Keratinocyte (primary cell): Measurements from ENCODE around the gene PLXNB1. TPM values are rescaled to one million over a fixed set of nuclear protein-coding genes. Genes with fewer than 3 reads are reported as not detected.

Experiments used
- DNase-seq: peaks from one replicate; pipeline ENCODE4 v3.0.0-alpha.2; 2011; ENCODE audit warnings: low read depth, missing footprints, low spot score
- FAIRE-seq: peaks from 2 replicates; lab custom pipeline; 2011; peaks lifted over from hg19 to GRCh38; lab: Jason Lieb, UNC
- H2AFZ ChIP-seq: 2 replicates; pipeline ENCODE4 v1.6.0; 2012; ENCODE audit warnings: low read length, control low read depth, inconsistent platforms; ENCODE audit not compliant: control insufficient read depth
- H3K27ac ChIP-seq: 2 replicates; pipeline ENCODE4 v1.5.1; 2011; ENCODE audit warnings: low read length; ENCODE audit not compliant: control insufficient read depth, insufficient read depth
- H3K27me3 ChIP-seq: 3 replicates; pipeline ENCODE4 v1.6.0; 2011; ENCODE audit warnings: low read length; ENCODE audit not compliant: control insufficient read depth, insufficient read depth; ENCODE audit errors: extremely low read depth
- H3K36me3 ChIP-seq, 2 experiments: 2 replicates in 1 of 2; 3 replicates in 1 of 2; pipeline ENCODE4 v1.5.1; 2011; ENCODE audit warnings: low read length in 2 of 2, mild to moderate bottlenecking in 1 of 2; ENCODE audit not compliant: control insufficient read depth in 2 of 2, insufficient read depth in 2 of 2; ENCODE audit errors: extremely low read depth in 1 of 2
- H3K4me1 ChIP-seq: 3 replicates; pipeline ENCODE4 v1.5.1; 2011; ENCODE audit warnings: low read length; ENCODE audit not compliant: control insufficient read depth, insufficient read depth; ENCODE audit errors: extremely low read depth
- H3K4me2 ChIP-seq: 3 replicates; pipeline ENCODE4 v1.6.0; 2011; ENCODE audit warnings: low read depth, low read length; ENCODE audit not compliant: control insufficient read depth, insufficient read depth; ENCODE audit errors: extremely low read depth
- H3K4me3 ChIP-seq, 3 experiments: fragments of 200-600 bp in 1 of 3; sonication (generic) in 1 of 3; 2 replicates in 2 of 3; 3 replicates in 1 of 3; pipeline ENCODE4 v1.5.1; 2011 to 2016; ENCODE audit warnings: low read length in 3 of 3, mild to moderate bottlenecking in 3 of 3, control low read depth in 2 of 3, inconsistent platforms in 1 of 3, low read depth in 1 of 3, mixed read lengths in 1 of 3, mixed run types in 1 of 3, moderate library complexity in 1 of 3; ENCODE audit not compliant: control insufficient read depth in 2 of 3, insufficient read depth in 2 of 3; ENCODE audit errors: extremely low read depth in 1 of 3
- H3K79me2 ChIP-seq: 2 replicates; pipeline ENCODE4 v1.6.0; 2012; ENCODE audit warnings: low read length; ENCODE audit not compliant: control insufficient read depth, insufficient read depth
- H3K9ac ChIP-seq: 3 replicates; pipeline ENCODE4 v1.6.0; 2011; ENCODE audit warnings: low read length; ENCODE audit not compliant: control insufficient read depth, insufficient read depth; ENCODE audit errors: extremely low read depth
- H3K9me1 ChIP-seq: 3 replicates; pipeline ENCODE4 v1.6.0; 2011; ENCODE audit warnings: low read length; ENCODE audit not compliant: control insufficient read depth, insufficient read depth; ENCODE audit errors: extremely low read depth
- H3K9me3 ChIP-seq: 2 replicates; pipeline ENCODE4 v1.5.1; 2012; ENCODE audit warnings: low read depth, low read length; ENCODE audit not compliant: control insufficient read depth
- H4K20me1 ChIP-seq: 3 replicates; pipeline ENCODE4 v1.6.0; 2011; ENCODE audit warnings: low read length; ENCODE audit not compliant: control insufficient read depth, insufficient read depth; ENCODE audit errors: extremely low read depth
- CTCF ChIP-seq, 3 experiments: IDR thresholded peaks in 1 of 3; conservative IDR thresholded peaks in 1 of 3; optimal IDR thresholded peaks in 1 of 3; 2 replicates in 2 of 3; 3 replicates in 1 of 3; pipeline versions ENCODE3 to v1.5.1; 2011; ENCODE audit warnings: low read length in 3 of 3, mild to moderate bottlenecking in 3 of 3, moderate library complexity in 2 of 3, control low read depth in 1 of 3, inconsistent platforms in 1 of 3; ENCODE audit not compliant: insufficient read depth in 2 of 3; ENCODE audit errors: extremely low read depth in 1 of 3
- EZH2 ChIP-seq: IDR thresholded peaks from one replicate; pipeline ENCODE4 v1.6.1; 2012; ENCODE audit warnings: inconsistent platforms, mild to moderate bottlenecking, low read length, moderate library complexity
- dilution Hi-C: fragments of 300-500 bp; cut with MboI; formaldehyde crosslinking; loops from one replicate; pipeline ENCODE4 v1.7.0; 2020; ENCODE audit warnings: low sequenced_read_pairs; ENCODE audit not compliant: extremely low pct_ligation_motif_present
- polyA plus RNA-seq, 5 experiments: library from polyadenylated mRNA; depleted of rRNA in 3 of 5; stranded (reverse) in 3 of 5; stranded (forward) in 1 of 5; unstranded in 1 of 5; fragments of >200 nt; gene quantifications; 1 replicate in 1 of 5; 2 replicates in 3 of 5; 3 replicates in 1 of 5; pipeline versions ENCODE4 v1.2.1 to v1.2.3, GENCODE V29; 2011 to 2012; ENCODE audit warnings: missing spikeins in 2 of 5, low read depth in 1 of 5, low replicate concordance in 1 of 5

Gene PLXNB1
- polyA plus RNA-seq, 1 donor (not counting 4 experiments of a cell fraction or from before 2014, with no cell fraction given), result 83.0 TPM

GRCh38 chr3:48410205-48411040, 19.5 kb downstream of the PLXNB1 start:
- no peak for FAIRE-seq
- Histone ChIP-seq H3K36me3 (peaks cover 64 to 91% of the 10 kb centered on the region in 2 experiments), H3K9ac (no peak overlapping the region), H3K9me3 (no peaks in the 10 kb centered on the region), H3K27me3 (no peaks in the 10 kb centered on the region), H3K4me3 (no peak overlapping the region), H3K4me2 (no peak overlapping the region), H3K4me1 (peaks cover 12% of the 10 kb centered on the region), H3K9me1 (peaks cover 3% of the 10 kb centered on the region), H3K27ac (no peak overlapping the region), H2AFZ (no peak overlapping the region), H4K20me1 (peaks cover 10% of the 10 kb centered on the region), H3K79me2 (no peaks in the 10 kb centered on the region)
- TF ChIP-seq EZH2, result no peak
- TF ChIP-seq CTCF (optimal IDR thresholded peaks at IDR 0.05 in 1 of 3, IDR thresholded peaks at IDR 0.05 in 1 of 3, conservative IDR thresholded peaks at IDR 0.05 in 1 of 3; ENCODE audit: extremely low read depth in 1 of 3, insufficient read depth in 2 of 3, low read length in 3 of 3), result no peak
- no peak for DNase-seq
- dilution Hi-C loops, result no loop called here

GRCh38 chr3:48409291-48410201, 20.3 kb downstream of the PLXNB1 start:
- H2AFZ ChIP-seq, result no peak overlapping the region
- H3K9me1 ChIP-seq, result peaks cover 3% of the 10 kb centered on the region
- no peaks in the 10 kb centered on the region for H3K79me2 ChIP-seq
- H3K27ac ChIP-seq, result no peak overlapping the region
- H4K20me1 ChIP-seq, result peaks cover 10% of the 10 kb centered on the region
- no peak overlapping the region for H3K9ac ChIP-seq
- H3K27me3 ChIP-seq, result no peaks in the 10 kb centered on the region
- DNase-seq (no peak), FAIRE-seq (no peak)
- H3K4me3 ChIP-seq, result no peak overlapping the region
- dilution Hi-C loops, result no loop called here
- peaks cover 64 to 91% of the 10 kb centered on the region in 2 experiments for H3K36me3 ChIP-seq
- peaks cover 12% of the 10 kb centered on the region for H3K4me1 ChIP-seq
- TF ChIP-seq EZH2, result no peak
- TF ChIP-seq CTCF (optimal IDR thresholded peaks at IDR 0.05 in 1 of 3, IDR thresholded peaks at IDR 0.05 in 1 of 3, conservative IDR thresholded peaks at IDR 0.05 in 1 of 3; ENCODE audit: extremely low read depth in 1 of 3, insufficient read depth in 2 of 3, low read length in 3 of 3), result no peak
- H3K4me2 ChIP-seq, result no peak overlapping the region
- no peaks in the 10 kb centered on the region for H3K9me3 ChIP-seq
